Aorta (tissue), 5 donors: Measurements from ENCODE around the gene CDK11B. TPM values are rescaled to one million over a fixed set of nuclear protein-coding genes. Genes with fewer than 3 reads are reported as not detected.
A peak's percentile ranks its signal among the peaks of the same experiment; 100 is the strongest.
"Not testable (repeated sequence)": the region's sequence is repeated elsewhere in the genome, so short reads cannot be mapped to it uniquely, and the experiment has no call there.

Experiments
- ATAC-seq: fragments of 200-7000 bp; cut with Tn5 transposase; one replicate; pipeline ENCODE4 v1.9.1; 2022; ENCODE audit warnings: moderate library complexity; ENCODE audit not compliant: low FRiP score
- DNase-seq, 2 donors: peaks; one replicate each; pipeline ENCODE4 v3.0.0-alpha.2; 2020
- H3K27ac ChIP-seq, 2 donors: one replicate each; pipeline ENCODE4 v1.5.1; 2013; ENCODE audit warnings: low read length in 2 of 2, mild to moderate bottlenecking in 2 of 2, moderate library complexity in 2 of 2, control low read depth in 1 of 2, inconsistent platforms in 1 of 2, low read depth in 1 of 2
- H3K27me3 ChIP-seq, 2 donors: one replicate each; pipeline ENCODE4 v1.6.1; 2013; ENCODE audit warnings: control low read depth in 1 of 2, low read length in 1 of 2, mild to moderate bottlenecking in 1 of 2, moderate library complexity in 1 of 2; ENCODE audit not compliant: insufficient read depth in 2 of 2, control insufficient read depth in 1 of 2
- H3K36me3 ChIP-seq, 2 donors: one replicate each; pipeline ENCODE4 v1.6.1; 2013; ENCODE audit warnings: control low read depth in 1 of 2, low read length in 1 of 2, mild to moderate bottlenecking in 1 of 2; ENCODE audit not compliant: insufficient read depth in 2 of 2, control insufficient read depth in 1 of 2
- H3K4me1 ChIP-seq, 2 donors: one replicate each; pipeline ENCODE4 v1.6.1; 2013; ENCODE audit warnings: low read length in 2 of 2, control low read depth in 1 of 2, mild to moderate bottlenecking in 1 of 2, moderate library complexity in 1 of 2; ENCODE audit not compliant: insufficient read depth in 2 of 2, control insufficient read depth in 1 of 2
- H3K4me3 ChIP-seq, 2 donors: one replicate each; pipeline ENCODE4 v1.5.1; 2013; ENCODE audit warnings: low read length in 2 of 2, control low read depth in 1 of 2, mild to moderate bottlenecking in 1 of 2
- H3K9me3 ChIP-seq: one replicate; pipeline ENCODE4 v1.6.1; 2013; ENCODE audit warnings: mild to moderate bottlenecking, low read length; ENCODE audit not compliant: control insufficient read depth
- WGBS, 2 donors: extraction: QIAGEN DNeasy Blood & Tissue Kit; methylation state at CpG; one replicate each; pipeline ENCODE4 v1.1.7; 2013; 5-methylcytosine and 5-hydroxymethylcytosine counted together
- intact Hi-C, 2 donors: fragments of 100-400 bp; cut with DNase I; formaldehyde crosslinking; loops; one replicate each; pipeline versions ENCODE4 v1.14.2 to v1.15.0; 2022
- polyA plus RNA-seq, 2 donors: library from polyadenylated mRNA; stranded (reverse); fragments of 200-250 nt; gene quantifications; one replicate each; pipeline ENCODE4 v1.2.3, GENCODE V29; 2013
- total RNA-seq, 2 donors: library from RNA; stranded (reverse); fragmentation: NEBNext Ultra II Directional; extraction: Animal tissue kit (Norgen Biotek cat#: 25700); gene quantifications; one replicate each; pipeline ENCODE4 v1.2.1, GENCODE V29; 2021
- donor health status: healthy with polysubstance abuse.
- donor health status: Bipolar disorder and iron deficiency.
- donor health status: DM: no; HTN: no; CAD: no.
- donor health status: DM: no; HTN: no; CAD: no.
- donor health status: DM: yes; HTN: yes; CAD: no.

Gene CDK11B
- total and polyA plus RNA-seq, 4 donors = 25.2 to 44.7 (median 34.6) TPM

GRCh38 chr1:1640711-1641461 is 17.9 kb downstream of the CDK11B start:
- H3K4me3 ChIP-seq, H3K4me1 ChIP-seq, H3K27me3 ChIP-seq, H3K27ac ChIP-seq, ATAC-seq, H3K36me3 ChIP-seq, intact Hi-C loops, H3K9me3 ChIP-seq: not testable (repeated sequence)
- DNase-seq = peak in 1 of 2 donors; percentile 15
- 92 to 95% methylated on average over 17 to 35 of the region's 38 CpGs for WGBS, 2 donors

GRCh38 chr1:1640081-1640480 is 18.7 kb downstream of the CDK11B start:
- H3K4me3 ChIP-seq, H3K4me1 ChIP-seq, H3K27ac ChIP-seq, H3K36me3 ChIP-seq, H3K9me3 ChIP-seq, intact Hi-C loops, ATAC-seq, H3K27me3 ChIP-seq: not testable (repeated sequence)
- 87 to 92% methylated on average over 3 to 19 of the region's 25 CpGs for WGBS, 2 donors
- DNase-seq = peak; percentile 16 to 52

GRCh38 chr1:1639368-1639767 is 19.4 kb downstream of the CDK11B start:
- not testable (repeated sequence) for H3K36me3 ChIP-seq

GRCh38 chr1:1638528-1638927 is 20.3 kb downstream of the CDK11B start:
- WGBS, 2 donors = 89 to 91% methylated on average over 8 to 9 of the region's 13 CpGs
- H3K27ac ChIP-seq, H3K4me1 ChIP-seq, H3K27me3 ChIP-seq, intact Hi-C loops, H3K4me3 ChIP-seq, H3K9me3 ChIP-seq, H3K36me3 ChIP-seq, ATAC-seq: not testable (repeated sequence)
- peak; percentile 1 to 49 for DNase-seq

More at GRCh38 chr1:1639368-1639767, 19.4 kb downstream of the CDK11B start:
- WGBS, 2 donors = 91 to 95% methylated on average over 12 to 16 of the region's 16 CpGs
- H3K4me1 ChIP-seq, intact Hi-C loops, H3K27me3 ChIP-seq, H3K9me3 ChIP-seq, ATAC-seq, H3K4me3 ChIP-seq, H3K27ac ChIP-seq: not testable (repeated sequence)
- DNase-seq = peak; percentile 17 to 49

GRCh38 chr1:1637479-1637875 is 21.3 kb downstream of the CDK11B start:
- intact Hi-C loops, H3K4me1 ChIP-seq, ATAC-seq, H3K27ac ChIP-seq, H3K9me3 ChIP-seq, H3K4me3 ChIP-seq, H3K27me3 ChIP-seq, H3K36me3 ChIP-seq: not testable (repeated sequence)
- 84 to 85% methylated on average over 13 to 14 of the region's 14 CpGs for WGBS, 2 donors
- DNase-seq = peak; percentile 30 to 62

- H3K4me3 ChIP-seq, H3K9me3 ChIP-seq, H3K27me3 ChIP-seq, intact Hi-C loops, H3K4me1 ChIP-seq, ATAC-seq, H3K36me3 ChIP-seq, H3K27ac ChIP-seq: not testable (repeated sequence)
- whole genome bisulfite sequencing, 2 donors = 91% methylated on average over 31 to 37 of the region's 37 CpGs
- peak; percentile 44 to 71 for DNase-seq
These were observed 22.0 kb downstream of the CDK11B start for GRCh38 chr1:1636621-1637478.

GRCh38 chr1:1634613-1635012 is 24.2 kb downstream of the CDK11B start:
- ATAC-seq, H3K4me1 ChIP-seq, H3K4me3 ChIP-seq, H3K9me3 ChIP-seq, H3K27me3 ChIP-seq, H3K36me3 ChIP-seq, intact Hi-C loops, H3K27ac ChIP-seq: not testable (repeated sequence)
- peak; percentile 45 to 54 for DNase-seq
- 92 to 93% methylated on average over 9 of the region's 13 CpGs for WGBS, 2 donors

- ATAC-seq, intact Hi-C loops: not testable (repeated sequence)
- no CpG with 5 or more reads among the region's 35 CpGs for WGBS, 2 donors
These were observed 25.4 kb downstream of the CDK11B start for GRCh38 chr1:1633409-1633808.

More at GRCh38 chr1:1633409-1633808, 25.4 kb downstream of the CDK11B start:
- not testable (repeated sequence) for H3K9me3 ChIP-seq, H3K27ac ChIP-seq, H3K36me3 ChIP-seq, H3K27me3 ChIP-seq, H3K4me3 ChIP-seq, H3K4me1 ChIP-seq, DNase-seq
